HG03139 (cell line): ENCODE data around the gene GOLGA8A.
"Not testable (repeated sequence)": the region's sequence is repeated elsewhere in the genome, so short reads cannot be mapped to it uniquely, and the experiment has no call there.

Source experiments
- ATAC-seq: cut with Tn5 transposase; IDR thresholded peaks from one replicate; pipeline ENCODE4 v1.9.1; 2021; ENCODE audit not compliant: unreplicated experiment

GOLGA8A gene

GRCh38 chr15:34437687-34438086 lies at the start of gene GOLGA8A:
Gene GOLGA8A, minus strand, starts transcription at chr15:34437808. Its CDS starts 48,117 bp downstream, at chr15:34389691.
- peak; percentile 64 for ATAC-seq

- no peak for ATAC-seq
These were observed 46.0 kb upstream of the GOLGA8A start for GRCh38 chr15:34483644-34484043.

GRCh38 chr15:34481370-34481769 lies 43.8 kb upstream of the GOLGA8A start:
- ATAC-seq: no peak

GRCh38 chr15:34473840-34474239 lies 36.2 kb upstream of the GOLGA8A start:
- no peak for ATAC-seq

- ATAC-seq: no peak
These were observed 35.3 kb upstream of the GOLGA8A start for GRCh38 chr15:34472947-34473346.

- no peak for ATAC-seq
These were observed 33.3 kb upstream of the GOLGA8A start for GRCh38 chr15:34470892-34471291.

GRCh38 chr15:34470091-34470490 lies 32.5 kb upstream of the GOLGA8A start:
- ATAC-seq: no peak

GRCh38 chr15:34461730-34462129 lies 24.1 kb upstream of the GOLGA8A start:
- ATAC-seq: no peak

- no peak for ATAC-seq
These were observed 22.8 kb upstream of the GOLGA8A start for GRCh38 chr15:34460451-34460850.

- no peak for ATAC-seq
These were observed 19.1 kb upstream of the GOLGA8A start for GRCh38 chr15:34456658-34457057.

GRCh38 chr15:34442891-34443290 lies 5.3 kb upstream of the GOLGA8A start:
- ATAC-seq: no peak

GRCh38 chr15:34439878-34440277 lies 2.3 kb upstream of the GOLGA8A start:
- no peak for ATAC-seq

- ATAC-seq: no peak
These were observed 609 bp downstream of the GOLGA8A start for GRCh38 chr15:34436956-34437442.

GRCh38 chr15:34436126-34436955 lies 1.3 kb downstream of the GOLGA8A start:
- no peak for ATAC-seq

- no peak for ATAC-seq
These were observed 1.9 kb downstream of the GOLGA8A start for GRCh38 chr15:34435658-34436057.

- ATAC-seq: no peak
These were observed 2.8 kb downstream of the GOLGA8A start for GRCh38 chr15:34434627-34435305.

GRCh38 chr15:34433956-34434626 lies 3.5 kb downstream of the GOLGA8A start:
- not testable (repeated sequence) for ATAC-seq

- ATAC-seq: not testable (repeated sequence)
These were observed 7.0 kb downstream of the GOLGA8A start for GRCh38 chr15:34430642-34431041.

GRCh38 chr15:34423425-34424090 lies 14.1 kb downstream of the GOLGA8A start:
- ATAC-seq: not testable (repeated sequence)

- ATAC-seq: not testable (repeated sequence)
These were observed 16.7 kb downstream of the GOLGA8A start for GRCh38 chr15:34420953-34421352.

GRCh38 chr15:34418435-34418834 lies 19.2 kb downstream of the GOLGA8A start:
- not testable (repeated sequence) for ATAC-seq
